Measurements from ENCODE around the gene PFDN1. TPM values are rescaled to one million over a fixed set of nuclear protein-coding genes. Genes with fewer than 3 reads are reported as not detected.

Gene PFDN1
- total and polyA plus RNA-seq, 9 of the 15 experiments (the other 6 are each of a cell fraction or from before 2014, with no cell fraction given): 45.5 to 215 (median 78.0) TPM

DNA sequence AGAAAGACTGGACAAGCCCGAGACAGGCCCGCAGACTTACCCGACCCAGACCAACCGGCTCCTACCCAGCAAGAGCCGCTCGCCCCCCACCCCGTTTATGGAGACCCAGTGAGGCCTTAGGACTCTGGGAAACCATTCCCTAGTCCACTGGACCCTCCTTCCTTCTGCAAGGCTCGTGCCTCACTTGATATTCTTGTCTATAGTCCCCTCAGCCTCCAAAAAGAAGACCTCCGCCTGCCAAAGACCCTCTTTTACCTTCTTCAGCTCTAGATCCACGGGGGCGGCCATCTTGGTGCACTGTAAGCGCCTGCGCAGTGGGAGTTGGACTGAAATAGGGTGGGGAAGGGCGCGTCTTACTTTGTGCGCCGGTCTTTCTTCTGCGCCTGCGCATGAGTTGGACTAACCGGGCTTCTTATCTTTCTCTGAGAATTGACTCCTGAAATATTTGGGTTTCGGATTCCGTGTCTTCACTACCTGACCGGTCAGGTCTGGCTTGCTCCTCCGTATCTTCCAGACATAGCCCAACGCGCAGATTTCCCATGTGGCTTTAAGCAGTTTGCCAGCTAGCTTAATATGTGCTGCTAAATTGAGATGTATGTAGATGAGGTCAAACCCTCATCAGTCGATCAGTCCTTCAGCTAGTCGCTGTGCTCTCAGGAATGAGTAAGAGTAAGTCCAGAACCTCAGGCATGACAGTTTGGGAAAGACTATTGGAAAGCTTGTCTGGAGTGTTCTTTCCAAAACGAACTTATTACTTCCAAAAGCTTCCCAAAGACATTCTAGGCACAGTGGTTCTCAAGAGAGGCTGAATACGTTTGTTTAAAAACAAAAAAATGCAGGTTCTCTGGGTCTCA lies at the start of gene PFDN1 (continued):
- TF ChIP-seq, protein P1, sequence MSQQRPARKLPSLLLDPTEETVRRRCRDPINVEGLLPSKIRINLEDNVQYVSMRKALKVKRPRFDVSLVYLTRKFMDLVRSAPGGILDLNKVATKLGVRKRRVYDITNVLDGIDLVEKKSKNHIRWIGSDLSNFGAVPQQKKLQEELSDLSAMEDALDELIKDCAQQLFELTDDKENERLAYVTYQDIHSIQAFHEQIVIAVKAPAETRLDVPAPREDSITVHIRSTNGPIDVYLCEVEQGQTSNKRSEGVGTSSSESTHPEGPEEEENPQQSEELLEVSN (IDR thresholded peaks at IDR 0.05; ENCODE audit: borderline replicate concordance in 1 of 2, extremely low read depth in 1 of 2, insufficient read depth in 1 of 2, insufficient read length in 1 of 2, low read depth in 1 of 2, low read length in 1 of 2, poor library complexity in 1 of 2, severe bottlenecking in 1 of 2): peak in 1 of 2 experiments; percentile 35
- TF ChIP-seq ERF (CRISPR knock-in tag; IDR thresholded peaks at IDR 0.05): 0 out of 2 replicates have a peak, but pooled peaks have one; percentile 74
- TF ChIP-seq BHLHE40 (IDR thresholded peaks at IDR 0.05; ENCODE audit: low read length): no peak
- TF ChIP-seq POLR2AphosphoS5 (IDR thresholded peaks at IDR 0.05; ENCODE audit: control insufficient read depth, insufficient read depth, low read depth, low read length): peak; percentile 89
- TF ChIP-seq ZBTB8A (IDR thresholded peaks at IDR 0.05; ENCODE audit: partially characterized antibody): no peak
- no peak for TF ChIP-seq PHB (CRISPR knock-in tag; IDR thresholded peaks at IDR 0.05)
- no peak; the same call in 1 of the 2 replicates for TF ChIP-seq BACH1 (tag; IDR thresholded peaks at IDR 0.05)
- TF ChIP-seq HNRNPL (IDR thresholded peaks at IDR 0.05; ENCODE audit: low read depth, low read length): no peak
- TF ChIP-seq ZSCAN29 (IDR thresholded peaks at IDR 0.05): peak; percentile 57; the same call in 1 of the 2 replicates
- TF ChIP-seq, protein P2, sequence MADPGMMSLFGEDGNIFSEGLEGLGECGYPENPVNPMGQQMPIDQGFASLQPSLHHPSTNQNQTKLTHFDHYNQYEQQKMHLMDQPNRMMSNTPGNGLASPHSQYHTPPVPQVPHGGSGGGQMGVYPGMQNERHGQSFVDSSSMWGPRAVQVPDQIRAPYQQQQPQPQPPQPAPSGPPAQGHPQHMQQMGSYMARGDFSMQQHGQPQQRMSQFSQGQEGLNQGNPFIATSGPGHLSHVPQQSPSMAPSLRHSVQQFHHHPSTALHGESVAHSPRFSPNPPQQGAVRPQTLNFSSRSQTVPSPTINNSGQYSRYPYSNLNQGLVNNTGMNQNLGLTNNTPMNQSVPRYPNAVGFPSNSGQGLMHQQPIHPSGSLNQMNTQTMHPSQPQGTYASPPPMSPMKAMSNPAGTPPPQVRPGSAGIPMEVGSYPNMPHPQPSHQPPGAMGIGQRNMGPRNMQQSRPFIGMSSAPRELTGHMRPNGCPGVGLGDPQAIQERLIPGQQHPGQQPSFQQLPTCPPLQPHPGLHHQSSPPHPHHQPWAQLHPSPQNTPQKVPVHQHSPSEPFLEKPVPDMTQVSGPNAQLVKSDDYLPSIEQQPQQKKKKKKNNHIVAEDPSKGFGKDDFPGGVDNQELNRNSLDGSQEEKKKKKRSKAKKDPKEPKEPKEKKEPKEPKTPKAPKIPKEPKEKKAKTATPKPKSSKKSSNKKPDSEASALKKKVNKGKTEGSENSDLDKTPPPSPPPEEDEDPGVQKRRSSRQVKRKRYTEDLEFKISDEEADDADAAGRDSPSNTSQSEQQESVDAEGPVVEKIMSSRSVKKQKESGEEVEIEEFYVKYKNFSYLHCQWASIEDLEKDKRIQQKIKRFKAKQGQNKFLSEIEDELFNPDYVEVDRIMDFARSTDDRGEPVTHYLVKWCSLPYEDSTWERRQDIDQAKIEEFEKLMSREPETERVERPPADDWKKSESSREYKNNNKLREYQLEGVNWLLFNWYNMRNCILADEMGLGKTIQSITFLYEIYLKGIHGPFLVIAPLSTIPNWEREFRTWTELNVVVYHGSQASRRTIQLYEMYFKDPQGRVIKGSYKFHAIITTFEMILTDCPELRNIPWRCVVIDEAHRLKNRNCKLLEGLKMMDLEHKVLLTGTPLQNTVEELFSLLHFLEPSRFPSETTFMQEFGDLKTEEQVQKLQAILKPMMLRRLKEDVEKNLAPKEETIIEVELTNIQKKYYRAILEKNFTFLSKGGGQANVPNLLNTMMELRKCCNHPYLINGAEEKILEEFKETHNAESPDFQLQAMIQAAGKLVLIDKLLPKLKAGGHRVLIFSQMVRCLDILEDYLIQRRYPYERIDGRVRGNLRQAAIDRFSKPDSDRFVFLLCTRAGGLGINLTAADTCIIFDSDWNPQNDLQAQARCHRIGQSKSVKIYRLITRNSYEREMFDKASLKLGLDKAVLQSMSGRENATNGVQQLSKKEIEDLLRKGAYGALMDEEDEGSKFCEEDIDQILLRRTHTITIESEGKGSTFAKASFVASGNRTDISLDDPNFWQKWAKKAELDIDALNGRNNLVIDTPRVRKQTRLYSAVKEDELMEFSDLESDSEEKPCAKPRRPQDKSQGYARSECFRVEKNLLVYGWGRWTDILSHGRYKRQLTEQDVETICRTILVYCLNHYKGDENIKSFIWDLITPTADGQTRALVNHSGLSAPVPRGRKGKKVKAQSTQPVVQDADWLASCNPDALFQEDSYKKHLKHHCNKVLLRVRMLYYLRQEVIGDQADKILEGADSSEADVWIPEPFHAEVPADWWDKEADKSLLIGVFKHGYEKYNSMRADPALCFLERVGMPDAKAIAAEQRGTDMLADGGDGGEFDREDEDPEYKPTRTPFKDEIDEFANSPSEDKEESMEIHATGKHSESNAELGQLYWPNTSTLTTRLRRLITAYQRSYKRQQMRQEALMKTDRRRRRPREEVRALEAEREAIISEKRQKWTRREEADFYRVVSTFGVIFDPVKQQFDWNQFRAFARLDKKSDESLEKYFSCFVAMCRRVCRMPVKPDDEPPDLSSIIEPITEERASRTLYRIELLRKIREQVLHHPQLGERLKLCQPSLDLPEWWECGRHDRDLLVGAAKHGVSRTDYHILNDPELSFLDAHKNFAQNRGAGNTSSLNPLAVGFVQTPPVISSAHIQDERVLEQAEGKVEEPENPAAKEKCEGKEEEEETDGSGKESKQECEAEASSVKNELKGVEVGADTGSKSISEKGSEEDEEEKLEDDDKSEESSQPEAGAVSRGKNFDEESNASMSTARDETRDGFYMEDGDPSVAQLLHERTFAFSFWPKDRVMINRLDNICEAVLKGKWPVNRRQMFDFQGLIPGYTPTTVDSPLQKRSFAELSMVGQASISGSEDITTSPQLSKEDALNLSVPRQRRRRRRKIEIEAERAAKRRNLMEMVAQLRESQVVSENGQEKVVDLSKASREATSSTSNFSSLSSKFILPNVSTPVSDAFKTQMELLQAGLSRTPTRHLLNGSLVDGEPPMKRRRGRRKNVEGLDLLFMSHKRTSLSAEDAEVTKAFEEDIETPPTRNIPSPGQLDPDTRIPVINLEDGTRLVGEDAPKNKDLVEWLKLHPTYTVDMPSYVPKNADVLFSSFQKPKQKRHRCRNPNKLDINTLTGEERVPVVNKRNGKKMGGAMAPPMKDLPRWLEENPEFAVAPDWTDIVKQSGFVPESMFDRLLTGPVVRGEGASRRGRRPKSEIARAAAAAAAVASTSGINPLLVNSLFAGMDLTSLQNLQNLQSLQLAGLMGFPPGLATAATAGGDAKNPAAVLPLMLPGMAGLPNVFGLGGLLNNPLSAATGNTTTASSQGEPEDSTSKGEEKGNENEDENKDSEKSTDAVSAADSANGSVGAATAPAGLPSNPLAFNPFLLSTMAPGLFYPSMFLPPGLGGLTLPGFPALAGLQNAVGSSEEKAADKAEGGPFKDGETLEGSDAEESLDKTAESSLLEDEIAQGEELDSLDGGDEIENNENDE (IDR thresholded peaks at IDR 0.05; ENCODE audit: low read depth, low read length): no peak
- peak; percentile 77 for TF ChIP-seq SMAD1 (IDR thresholded peaks at IDR 0.05; ENCODE audit: low read depth, low read length, partially characterized antibody)
- no peak; the same call in 1 of the 2 replicates for TF ChIP-seq MBD2 (IDR thresholded peaks at IDR 0.05; ENCODE audit: borderline replicate concordance, low read depth)
- no peak for TF ChIP-seq HNRNPLL (IDR thresholded peaks at IDR 0.05; ENCODE audit: low read depth, low read length, poor library complexity, severe bottlenecking)
- no peak for TF ChIP-seq RAD51 (IDR thresholded peaks at IDR 0.05; ENCODE audit: borderline replicate concordance, low read depth)
- no peak for TF ChIP-seq PHB2 (IDR thresholded peaks at IDR 0.05; ENCODE audit: low read depth)
- no peak for TF ChIP-seq CC2D1A (IDR thresholded peaks at IDR 0.05)

Data from K562 (cell line).